HepG2 (cell line): ENCODE data around the gene NFE2. TPM values are rescaled to one million over a fixed set of nuclear protein-coding genes. Genes with fewer than 3 reads are reported as not detected.

ENCODE experiments used
- ATF1 ChIP-seq: IDR thresholded peaks from 2 replicates; pipeline ENCODE4 v1.6.1; 2016; ENCODE audit warnings: mild to moderate bottlenecking, control low read depth
- BCL6 ChIP-seq: IDR thresholded peaks from 2 replicates; pipeline ENCODE4 v1.6.1; 2016; ENCODE audit warnings: missing genetic modification reagents, missing compliant biosample characterization
- BORCS8-MEF2B ChIP-seq: sonication (generic); formaldehyde crosslinking; IDR thresholded peaks from 2 replicates; pipeline ENCODE4 v1.8.0; 2022; ENCODE audit warnings: mild to moderate bottlenecking, missing genetic modification reagents
- BRD4 ChIP-seq: sonication (generic); formaldehyde crosslinking; IDR thresholded peaks from 2 replicates; pipeline ENCODE4 v1.4.0; 2020; ENCODE audit warnings: missing genetic modification reagents
- FOXA1 ChIP-seq, 2 experiments: fragments of 450-650 bp in 1 of 2; sonication (generic) in 1 of 2; formaldehyde crosslinking in 1 of 2; IDR thresholded peaks; 2 replicates each; pipeline versions ENCODE4 v1.4.0 to v1.6.1; 2016 to 2020; ENCODE audit warnings: missing genetic modification reagents in 1 of 2
- FOXC1 ChIP-seq: sonication (generic); formaldehyde crosslinking; IDR thresholded peaks from 2 replicates; pipeline ENCODE4 v1.8.0; 2022; ENCODE audit warnings: mild to moderate bottlenecking, missing genetic modification reagents, borderline replicate concordance
- KLF16 ChIP-seq, 2 experiments: sonication (generic) in 1 of 2; formaldehyde crosslinking in 1 of 2; IDR thresholded peaks; 2 replicates each; pipeline versions ENCODE4 v1.6.1 to v1.8.0; 2016 to 2023; ENCODE audit warnings: missing genetic modification reagents in 2 of 2, missing compliant biosample characterization in 1 of 2
- MED8 ChIP-seq: sonication (generic); formaldehyde crosslinking; IDR thresholded peaks from 2 replicates; pipeline ENCODE4 v1.8.1; 2023; ENCODE audit warnings: mild to moderate bottlenecking, missing genetic modification reagents; ENCODE audit not compliant: insufficient replicate concordance
- NCOA5 ChIP-seq: sonication (generic); formaldehyde crosslinking; IDR thresholded peaks from 2 replicates; pipeline ENCODE4 v1.4.0; 2020; ENCODE audit warnings: missing genetic modification reagents
- SIX1 ChIP-seq: sonication (generic); formaldehyde crosslinking; IDR thresholded peaks from 2 replicates; pipeline ENCODE4 v1.4.0; 2020; ENCODE audit warnings: missing genetic modification reagents, borderline replicate concordance
- TCF7L2 ChIP-seq: IDR thresholded peaks from 2 replicates; pipeline ENCODE4 v1.6.1; 2011; ENCODE audit warnings: mild to moderate bottlenecking, low read depth, low read length, moderate library complexity
- ZBTB42 ChIP-seq: sonication (generic); formaldehyde crosslinking; IDR thresholded peaks from 2 replicates; pipeline ENCODE4 v1.5.0; 2020; ENCODE audit warnings: mild to moderate bottlenecking, missing genetic modification reagents
- ZNF549 ChIP-seq: sonication (generic); formaldehyde crosslinking; IDR thresholded peaks from 2 replicates; pipeline ENCODE4 v1.5.0; 2020; ENCODE audit warnings: missing genetic modification reagents
- ZNF713 ChIP-seq: sonication (generic); formaldehyde crosslinking; IDR thresholded peaks from 2 replicates; pipeline ENCODE4 v1.4.0; 2020; ENCODE audit warnings: mild to moderate bottlenecking, missing genetic modification reagents
- ZNF776 ChIP-seq: sonication (generic); formaldehyde crosslinking; IDR thresholded peaks from 2 replicates; pipeline ENCODE4 v1.4.0; 2020; ENCODE audit warnings: mild to moderate bottlenecking, missing genetic modification reagents
- ZSCAN29 ChIP-seq: sonication (generic); formaldehyde crosslinking; conservative IDR thresholded peaks from 2 replicates; pipeline ENCODE4 v1.4.0; 2020; ENCODE audit warnings: mild to moderate bottlenecking, missing genetic modification reagents
- polyA plus RNA-seq, 8 experiments: library from polyadenylated mRNA; depleted of rRNA in 3 of 8; stranded (reverse) in 7 of 8; unstranded in 1 of 8; fragments of >200 nt; fragmentation: Illumina TruSeq in 4 of 8; extraction: Trizol in 4 of 8; gene quantifications; 2 replicates each; pipeline versions ENCODE4 v1.2.1 to v1.2.3, GENCODE V29; 2011 to 2016; ENCODE audit warnings: low read depth in 4 of 8, missing spikeins in 1 of 8, mixed read lengths in 1 of 8; ENCODE audit not compliant: insufficient read depth in 1 of 8
- total RNA-seq, 5 experiments: library from RNA; depleted of rRNA; stranded (reverse); fragments of >200 nt; fragmentation: Illumina TruSeq; extraction: Trizol; gene quantifications; 2 replicates each; pipeline ENCODE4 v1.2.3, GENCODE V29; 2016; ENCODE audit warnings: low read depth in 1 of 5
- TF ChIP-seq, protein P1 (sequence below): IDR thresholded peaks from 2 replicates; pipeline ENCODE4 v1.4.0; 2020; ENCODE audit warnings: mild to moderate bottlenecking, missing genetic modification reagents
- TF ChIP-seq, protein P2 (sequence below): sonication (generic); formaldehyde crosslinking; IDR thresholded peaks from 2 replicates; pipeline ENCODE4 v1.4.0; 2020; ENCODE audit warnings: missing genetic modification reagents, mild to moderate bottlenecking, borderline replicate concordance
- TF ChIP-seq, protein P3 (sequence below): IDR thresholded peaks from 2 replicates; pipeline ENCODE4 v1.6.1; 2016; ENCODE audit warnings: low read depth, control low read depth
- TF ChIP-seq, protein P4 (sequence below): sonication (generic); formaldehyde crosslinking; IDR thresholded peaks from 2 replicates; pipeline ENCODE4 v1.4.0; 2020; ENCODE audit warnings: missing genetic modification reagents, borderline replicate concordance

NFE2 gene
- total and polyA plus RNA-seq, 2 of the 13 experiments (the other 11 are each of a cell fraction or from before 2014, with no cell fraction given), result 4.5 to 7.8 TPM

DNA sequence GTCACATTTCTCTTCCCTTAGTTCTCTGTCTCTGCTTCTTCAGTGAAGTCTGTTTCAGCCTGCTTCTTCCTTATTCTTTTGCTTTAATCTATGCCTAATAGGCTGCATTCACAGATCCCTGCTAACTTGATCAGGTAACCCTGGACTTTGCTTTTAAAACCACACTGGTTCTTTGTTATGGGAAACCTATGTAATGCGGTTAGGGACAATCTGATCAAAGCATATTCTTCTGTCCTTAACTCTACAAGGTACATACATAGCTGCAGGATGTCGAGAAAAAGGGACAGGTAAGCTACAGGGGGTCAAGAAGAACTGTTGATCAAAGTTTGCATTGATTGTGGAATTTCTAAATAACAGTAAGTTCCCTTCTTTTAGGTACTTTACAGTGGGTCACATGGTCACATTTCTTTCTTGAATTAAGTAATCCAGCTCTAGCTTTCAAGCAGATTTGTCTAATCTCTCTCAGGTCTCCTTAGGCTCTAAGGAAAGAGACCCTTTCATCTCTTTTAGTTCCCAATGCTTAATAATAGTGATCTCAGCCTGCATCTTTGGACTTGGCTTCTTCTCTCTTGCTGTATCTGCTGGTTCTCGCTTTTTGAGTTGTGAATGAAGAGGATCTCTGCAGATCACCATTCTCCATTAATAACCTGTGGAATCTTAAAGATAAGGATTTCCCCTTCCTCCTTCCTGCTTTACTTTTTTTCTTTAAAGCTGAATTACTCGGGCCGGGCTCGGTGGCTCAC is 28.0 kb upstream of the NFE2 start (continued):
- TF ChIP-seq, protein P1, sequence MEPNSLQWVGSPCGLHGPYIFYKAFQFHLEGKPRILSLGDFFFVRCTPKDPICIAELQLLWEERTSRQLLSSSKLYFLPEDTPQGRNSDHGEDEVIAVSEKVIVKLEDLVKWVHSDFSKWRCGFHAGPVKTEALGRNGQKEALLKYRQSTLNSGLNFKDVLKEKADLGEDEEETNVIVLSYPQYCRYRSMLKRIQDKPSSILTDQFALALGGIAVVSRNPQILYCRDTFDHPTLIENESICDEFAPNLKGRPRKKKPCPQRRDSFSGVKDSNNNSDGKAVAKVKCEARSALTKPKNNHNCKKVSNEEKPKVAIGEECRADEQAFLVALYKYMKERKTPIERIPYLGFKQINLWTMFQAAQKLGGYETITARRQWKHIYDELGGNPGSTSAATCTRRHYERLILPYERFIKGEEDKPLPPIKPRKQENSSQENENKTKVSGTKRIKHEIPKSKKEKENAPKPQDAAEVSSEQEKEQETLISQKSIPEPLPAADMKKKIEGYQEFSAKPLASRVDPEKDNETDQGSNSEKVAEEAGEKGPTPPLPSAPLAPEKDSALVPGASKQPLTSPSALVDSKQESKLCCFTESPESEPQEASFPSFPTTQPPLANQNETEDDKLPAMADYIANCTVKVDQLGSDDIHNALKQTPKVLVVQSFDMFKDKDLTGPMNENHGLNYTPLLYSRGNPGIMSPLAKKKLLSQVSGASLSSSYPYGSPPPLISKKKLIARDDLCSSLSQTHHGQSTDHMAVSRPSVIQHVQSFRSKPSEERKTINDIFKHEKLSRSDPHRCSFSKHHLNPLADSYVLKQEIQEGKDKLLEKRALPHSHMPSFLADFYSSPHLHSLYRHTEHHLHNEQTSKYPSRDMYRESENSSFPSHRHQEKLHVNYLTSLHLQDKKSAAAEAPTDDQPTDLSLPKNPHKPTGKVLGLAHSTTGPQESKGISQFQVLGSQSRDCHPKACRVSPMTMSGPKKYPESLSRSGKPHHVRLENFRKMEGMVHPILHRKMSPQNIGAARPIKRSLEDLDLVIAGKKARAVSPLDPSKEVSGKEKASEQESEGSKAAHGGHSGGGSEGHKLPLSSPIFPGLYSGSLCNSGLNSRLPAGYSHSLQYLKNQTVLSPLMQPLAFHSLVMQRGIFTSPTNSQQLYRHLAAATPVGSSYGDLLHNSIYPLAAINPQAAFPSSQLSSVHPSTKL (CRISPR knock-in tag), result peak; percentile 68
- TF ChIP-seq, protein P2, sequence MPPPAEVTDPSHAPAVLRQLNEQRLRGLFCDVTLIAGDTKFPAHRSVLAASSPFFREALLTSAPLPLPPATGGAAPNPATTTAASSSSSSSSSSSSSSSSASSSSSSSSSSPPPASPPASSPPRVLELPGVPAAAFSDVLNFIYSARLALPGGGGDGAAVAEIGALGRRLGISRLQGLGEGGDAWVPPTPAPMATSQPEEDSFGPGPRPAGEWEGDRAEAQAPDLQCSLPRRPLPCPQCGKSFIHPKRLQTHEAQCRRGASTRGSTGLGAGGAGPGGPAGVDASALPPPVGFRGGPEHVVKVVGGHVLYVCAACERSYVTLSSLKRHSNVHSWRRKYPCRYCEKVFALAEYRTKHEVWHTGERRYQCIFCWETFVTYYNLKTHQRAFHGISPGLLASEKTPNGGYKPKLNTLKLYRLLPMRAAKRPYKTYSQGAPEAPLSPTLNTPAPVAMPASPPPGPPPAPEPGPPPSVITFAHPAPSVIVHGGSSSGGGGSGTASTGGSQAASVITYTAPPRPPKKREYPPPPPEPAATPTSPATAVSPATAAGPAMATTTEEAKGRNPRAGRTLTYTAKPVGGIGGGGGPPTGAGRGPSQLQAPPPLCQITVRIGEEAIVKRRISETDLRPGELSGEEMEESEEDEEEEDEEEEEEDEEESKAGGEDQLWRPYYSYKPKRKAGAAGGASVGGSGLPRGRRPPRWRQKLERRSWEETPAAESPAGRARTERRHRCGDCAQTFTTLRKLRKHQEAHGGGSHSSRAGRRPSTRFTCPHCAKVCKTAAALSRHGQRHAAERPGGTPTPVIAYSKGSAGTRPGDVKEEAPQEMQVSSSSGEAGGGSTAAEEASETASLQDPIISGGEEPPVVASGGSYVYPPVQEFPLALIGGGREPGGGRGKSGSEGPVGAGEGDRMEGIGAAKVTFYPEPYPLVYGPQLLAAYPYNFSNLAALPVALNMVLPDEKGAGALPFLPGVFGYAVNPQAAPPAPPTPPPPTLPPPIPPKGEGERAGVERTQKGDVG (CRISPR knock-in tag), result no peak
- TF ChIP-seq BRD4 (CRISPR knock-in tag) (no peak), BORCS8-MEF2B (CRISPR knock-in tag) (no peak), BCL6 (CRISPR knock-in tag) (peak; percentile 38; the same call in 1 of the 2 replicates), ATF1 (CRISPR knock-in tag) (no peak), ZNF549 (no peak), NCOA5 (CRISPR knock-in tag) (no peak), FOXC1 (CRISPR knock-in tag) (no peak), MED8 (CRISPR knock-in tag) (no peak), FOXA1 (IDR thresholded peaks at IDR 0.05) (no peak), FOXA1 (CRISPR knock-in tag; IDR thresholded peaks at IDR 0.05) (peak; percentile 42; the same call in 1 of the 2 replicates), ZNF776 (no peak), TCF7L2 (peak; percentile 62; the same call in 1 of the 2 replicates), KLF16 (CRISPR knock-in tag; IDR thresholded peaks at IDR 0.05) (no peak), ZNF713 (CRISPR knock-in tag) (no peak), ZSCAN29 (CRISPR knock-in tag) (no peak), ZBTB42 (CRISPR knock-in tag) (no peak), SIX1 (0 out of 2 replicates have a peak, but pooled peaks have one; percentile 12)
- TF ChIP-seq, protein P3, sequence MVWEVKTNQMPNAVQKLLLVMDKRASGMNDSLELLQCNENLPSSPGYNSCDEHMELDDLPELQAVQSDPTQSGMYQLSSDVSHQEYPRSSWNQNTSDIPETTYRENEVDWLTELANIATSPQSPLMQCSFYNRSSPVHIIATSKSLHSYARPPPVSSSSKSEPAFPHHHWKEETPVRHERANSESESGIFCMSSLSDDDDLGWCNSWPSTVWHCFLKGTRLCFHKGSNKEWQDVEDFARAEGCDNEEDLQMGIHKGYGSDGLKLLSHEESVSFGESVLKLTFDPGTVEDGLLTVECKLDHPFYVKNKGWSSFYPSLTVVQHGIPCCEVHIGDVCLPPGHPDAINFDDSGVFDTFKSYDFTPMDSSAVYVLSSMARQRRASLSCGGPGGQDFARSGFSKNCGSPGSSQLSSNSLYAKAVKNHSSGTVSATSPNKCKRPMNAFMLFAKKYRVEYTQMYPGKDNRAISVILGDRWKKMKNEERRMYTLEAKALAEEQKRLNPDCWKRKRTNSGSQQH, result no peak
- TF ChIP-seq, protein P4, sequence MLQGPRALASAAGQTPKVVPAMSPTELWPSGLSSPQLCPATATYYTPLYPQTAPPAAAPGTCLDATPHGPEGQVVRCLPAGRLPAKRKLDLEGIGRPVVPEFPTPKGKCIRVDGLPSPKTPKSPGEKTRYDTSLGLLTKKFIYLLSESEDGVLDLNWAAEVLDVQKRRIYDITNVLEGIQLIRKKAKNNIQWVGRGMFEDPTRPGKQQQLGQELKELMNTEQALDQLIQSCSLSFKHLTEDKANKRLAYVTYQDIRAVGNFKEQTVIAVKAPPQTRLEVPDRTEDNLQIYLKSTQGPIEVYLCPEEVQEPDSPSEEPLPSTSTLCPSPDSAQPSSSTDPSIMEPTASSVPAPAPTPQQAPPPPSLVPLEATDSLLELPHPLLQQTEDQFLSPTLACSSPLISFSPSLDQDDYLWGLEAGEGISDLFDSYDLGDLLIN (CRISPR knock-in tag), result no peak
